Stomach (tissue), 4 donors: ENCODE results near the gene IBA57.
A peak's percentile ranks its signal among the peaks of the same experiment; 100 is the strongest.

Source experiments
- EP300 ChIP-seq: sonication (generic); formaldehyde crosslinking; IDR thresholded peaks from one replicate; pipeline ENCODE4 v1.6.1; 2017; ENCODE audit warnings: antibody characterized with exemption
- POLR2AphosphoS5 ChIP-seq, 3 donors: sonication (generic); formaldehyde crosslinking; IDR thresholded peaks; one replicate each; pipeline ENCODE4 v1.6.1; 2016; ENCODE audit warnings: antibody characterized with exemption in 3 of 3

- TF ChIP-seq EP300 (no peak), POLR2AphosphoS5 (IDR thresholded peaks at IDR 0.05) (peak in 2 of 3 donors; percentile 5 to 13)
Measured at GRCh38 chr1:228163007-228163753, 2.4 kb upstream of the IBA57 start.
